ENCODE results near the gene MYH9.

The MYH9 gene

DNA sequence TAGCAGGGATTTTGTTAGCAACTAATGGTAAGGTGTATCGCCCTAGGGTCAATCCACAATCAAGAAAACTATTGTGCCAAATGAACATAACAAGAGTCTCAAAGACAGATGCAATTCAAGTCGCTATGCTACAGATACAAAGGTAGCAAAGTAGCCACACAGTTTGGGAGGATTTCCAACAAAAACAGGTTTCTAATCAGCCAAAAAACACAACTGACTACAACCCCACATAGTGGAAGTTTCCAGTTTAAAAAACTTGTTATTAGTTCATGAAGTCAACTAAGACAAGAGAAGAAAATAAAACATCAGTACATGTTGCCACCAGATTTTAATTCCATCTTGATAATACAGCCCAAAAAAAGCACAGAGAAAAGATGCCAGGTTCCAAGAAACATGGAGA, 38.0 kb downstream of the MYH9 start:
- TF ChIP-seq, protein P1, sequence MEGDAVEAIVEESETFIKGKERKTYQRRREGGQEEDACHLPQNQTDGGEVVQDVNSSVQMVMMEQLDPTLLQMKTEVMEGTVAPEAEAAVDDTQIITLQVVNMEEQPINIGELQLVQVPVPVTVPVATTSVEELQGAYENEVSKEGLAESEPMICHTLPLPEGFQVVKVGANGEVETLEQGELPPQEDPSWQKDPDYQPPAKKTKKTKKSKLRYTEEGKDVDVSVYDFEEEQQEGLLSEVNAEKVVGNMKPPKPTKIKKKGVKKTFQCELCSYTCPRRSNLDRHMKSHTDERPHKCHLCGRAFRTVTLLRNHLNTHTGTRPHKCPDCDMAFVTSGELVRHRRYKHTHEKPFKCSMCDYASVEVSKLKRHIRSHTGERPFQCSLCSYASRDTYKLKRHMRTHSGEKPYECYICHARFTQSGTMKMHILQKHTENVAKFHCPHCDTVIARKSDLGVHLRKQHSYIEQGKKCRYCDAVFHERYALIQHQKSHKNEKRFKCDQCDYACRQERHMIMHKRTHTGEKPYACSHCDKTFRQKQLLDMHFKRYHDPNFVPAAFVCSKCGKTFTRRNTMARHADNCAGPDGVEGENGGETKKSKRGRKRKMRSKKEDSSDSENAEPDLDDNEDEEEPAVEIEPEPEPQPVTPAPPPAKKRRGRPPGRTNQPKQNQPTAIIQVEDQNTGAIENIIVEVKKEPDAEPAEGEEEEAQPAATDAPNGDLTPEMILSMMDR (IDR thresholded peaks at IDR 0.05; ENCODE audit: insufficient read depth, missing control alignments), result no peak
- DNase-seq (ENCODE audit: insufficient read length, low spot score) (no peak), FAIRE-seq (no peak)

DNA sequence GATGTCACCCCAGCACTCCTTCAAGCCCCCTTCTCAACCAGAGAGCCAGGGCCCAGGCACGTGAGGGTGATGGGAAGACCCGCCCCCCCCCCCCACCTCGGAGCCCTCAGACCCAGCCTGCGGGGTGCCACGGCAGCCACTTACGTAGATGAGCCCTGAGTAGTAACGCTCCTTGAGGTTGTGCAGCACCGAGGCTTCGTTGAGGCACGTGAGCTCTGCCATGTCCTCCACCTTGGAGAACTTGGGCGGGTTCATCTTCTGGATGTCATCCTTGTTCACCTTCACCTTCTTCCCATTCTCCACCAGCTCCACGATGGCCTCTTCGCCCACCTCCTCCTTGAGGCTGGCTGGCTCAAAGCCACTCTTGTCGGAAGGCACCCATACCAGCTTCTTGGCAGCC, 39.0 kb downstream of the MYH9 start:
- no peak for FAIRE-seq
- TF ChIP-seq, protein P1 (IDR thresholded peaks at IDR 0.05; ENCODE audit: insufficient read depth, missing control alignments), result no peak
- DNase-seq (ENCODE audit: insufficient read length, low spot score), result no peak

DNA sequence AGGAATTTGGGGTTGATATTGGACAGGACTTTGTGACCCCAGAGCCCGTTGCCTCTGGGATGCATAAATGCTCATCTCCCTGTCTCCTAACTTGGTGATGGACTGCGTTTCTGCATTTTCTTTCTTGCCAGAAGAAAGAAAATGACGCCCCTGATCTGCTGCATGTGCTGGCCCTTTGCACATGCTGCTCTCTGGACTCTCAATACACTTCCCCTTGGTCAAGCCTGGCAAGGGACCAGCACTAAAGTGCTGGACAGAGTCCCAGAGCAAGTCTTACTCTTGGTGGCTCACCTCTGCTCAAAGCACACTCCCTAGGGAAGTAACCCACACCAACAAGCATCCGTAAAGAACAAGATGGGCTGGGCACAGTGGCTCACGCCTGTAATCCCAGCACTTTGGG, 40.7 kb downstream of the MYH9 start:
- FAIRE-seq (no peak), DNase-seq (ENCODE audit: insufficient read length, low spot score) (no peak)
- TF ChIP-seq, protein P1 (IDR thresholded peaks at IDR 0.05; ENCODE audit: insufficient read depth, missing control alignments), result no peak

DNA sequence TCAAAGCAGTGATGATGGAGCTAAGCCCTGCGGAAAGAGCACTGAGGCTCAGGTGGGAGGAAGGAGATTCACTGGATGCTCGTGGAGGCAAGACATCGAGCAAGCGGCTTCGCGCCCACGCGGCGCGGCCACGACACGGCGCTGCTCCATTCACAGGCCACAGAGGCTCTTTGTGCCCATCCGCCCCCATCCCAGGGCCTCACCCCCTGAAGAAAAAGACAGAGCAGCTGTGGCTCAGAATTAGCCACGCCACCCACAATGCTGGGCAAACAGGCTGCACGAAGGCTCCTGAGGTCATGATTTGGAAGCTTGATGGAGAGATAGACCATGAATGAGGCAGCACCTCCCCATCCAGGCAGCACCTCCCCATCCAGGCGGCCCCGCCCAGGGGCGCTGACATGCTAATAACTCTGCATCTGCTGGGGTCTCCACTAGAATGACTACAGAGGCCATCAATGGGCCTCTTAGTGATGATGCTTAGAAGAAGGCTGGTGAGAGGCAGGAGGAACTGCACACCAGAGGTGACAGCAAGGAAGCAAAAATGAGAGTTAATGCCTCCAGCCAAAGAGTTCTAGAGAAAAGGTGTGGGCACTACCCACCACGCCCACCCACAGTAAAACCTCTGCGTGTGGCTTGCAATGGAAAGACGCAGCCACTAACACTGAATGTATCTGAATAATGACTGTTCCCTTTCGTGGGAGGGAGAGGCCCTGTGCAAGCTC, 43.5 kb downstream of the MYH9 start:
- FAIRE-seq (no peak), DNase-seq (ENCODE audit: insufficient read length, low spot score) (no peak)
- TF ChIP-seq, protein P1 (IDR thresholded peaks at IDR 0.05; ENCODE audit: insufficient read depth, missing control alignments), result no peak

DNA sequence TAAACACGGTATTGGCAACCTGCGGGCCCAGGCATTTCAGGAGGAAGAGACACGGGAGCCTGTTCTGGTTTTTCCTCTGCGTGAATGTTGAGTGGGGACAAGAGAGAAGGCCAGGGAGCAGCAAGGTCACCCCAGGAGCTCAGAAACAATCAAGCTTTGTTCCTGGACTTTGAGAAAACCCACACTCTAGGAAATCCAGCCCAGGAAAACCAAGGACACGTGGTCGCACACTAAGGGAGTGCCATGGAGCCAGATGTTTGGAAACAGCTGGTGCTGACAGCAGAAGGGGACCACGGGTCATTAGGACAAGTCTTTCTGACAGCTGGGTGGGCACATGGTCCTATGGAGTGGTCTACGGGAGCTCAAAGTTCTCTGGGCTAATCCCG, 44.1 kb downstream of the MYH9 start:
- DNase-seq (ENCODE audit: insufficient read length, low spot score) (no peak), FAIRE-seq (no peak)
- TF ChIP-seq, protein P1 (IDR thresholded peaks at IDR 0.05; ENCODE audit: insufficient read depth, missing control alignments), result no peak

DNA sequence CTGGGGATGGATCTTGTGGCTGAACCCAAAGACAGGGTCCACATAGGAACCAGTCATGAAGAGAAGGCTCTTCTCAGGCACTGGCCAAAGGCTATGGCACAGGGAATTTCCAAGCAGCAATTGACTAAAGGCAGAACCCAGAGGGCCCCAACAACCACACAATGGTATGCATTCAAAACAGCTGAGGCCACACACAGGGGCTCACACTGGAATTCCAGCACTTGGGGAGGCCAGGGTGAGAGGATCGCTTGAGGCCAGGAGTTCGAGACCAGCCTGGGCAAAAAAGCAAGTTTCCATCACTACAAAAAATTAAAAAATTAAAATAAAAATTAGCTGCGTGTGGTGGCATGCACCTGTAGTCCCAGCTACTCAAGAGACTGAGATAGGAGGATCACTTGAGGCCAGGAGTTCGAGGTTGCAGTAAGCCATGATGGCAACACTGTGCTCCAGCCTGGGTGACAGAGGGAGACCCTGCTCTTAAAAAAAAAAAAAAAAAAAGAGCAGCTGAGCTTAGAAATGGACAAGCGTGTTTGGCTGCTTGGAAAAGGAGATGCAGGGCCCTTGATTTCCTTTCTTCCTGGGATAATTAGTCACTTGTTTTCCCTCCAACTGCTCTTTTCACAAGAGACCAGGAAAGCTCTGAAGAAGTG, 44.6 kb downstream of the MYH9 start:
- no peak for DNase-seq (ENCODE audit: insufficient read length, low spot score)
- no peak for FAIRE-seq
- TF ChIP-seq, protein P1 (IDR thresholded peaks at IDR 0.05; ENCODE audit: insufficient read depth, missing control alignments), result no peak

DNA sequence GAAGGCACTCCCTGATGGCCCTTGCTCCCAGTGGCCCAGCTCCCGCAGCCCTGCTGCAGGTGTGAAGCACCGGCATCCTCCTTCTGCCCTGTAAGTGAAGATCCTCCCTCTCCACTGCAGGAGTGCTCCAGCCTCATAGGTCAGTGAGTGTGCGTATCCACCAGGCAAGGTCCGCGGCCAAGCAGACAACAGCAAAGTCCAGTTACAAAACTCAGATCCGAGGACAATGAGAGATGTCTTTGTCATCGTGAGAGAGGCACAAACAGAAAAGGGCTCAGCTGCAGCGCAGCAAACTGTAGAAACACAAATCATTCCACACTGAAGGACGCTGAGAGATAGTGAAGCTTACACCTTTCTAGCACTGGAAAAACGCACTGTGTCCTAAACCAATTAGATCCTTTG, 46.1 kb downstream of the MYH9 start:
- TF ChIP-seq, protein P1 (IDR thresholded peaks at IDR 0.05; ENCODE audit: insufficient read depth, missing control alignments), result no peak
- FAIRE-seq, result no peak
- no peak for DNase-seq (ENCODE audit: insufficient read length, low spot score)
